ENCODE measurements around the gene MUC16.
"Not testable (repeated sequence)": the region's sequence is repeated elsewhere in the genome, so short reads cannot be mapped to it uniquely, and the experiment has no call there.

MUC16 gene

GRCh38 chr19:9009935-9010651, at the start of gene MUC16:
Gene MUC16 (minus strand): TSS chr19:9010409.
- DNase-seq (ENCODE audit: low read depth): no peak
- H3K4me3 ChIP-seq (ENCODE audit: low read length): no peak within 1 kb of the TSS
- no peak for TF ChIP-seq CTCF (conservative IDR thresholded peaks at IDR 0.05; ENCODE audit: low read depth, low read length)

GRCh38 chr19:9058905-9059667, 48.9 kb upstream of the MUC16 start:
- no peak for TF ChIP-seq CTCF (conservative IDR thresholded peaks at IDR 0.05; ENCODE audit: low read depth, low read length)
- DNase-seq (ENCODE audit: low read depth): no peak
- no peak overlapping the region for H3K4me3 ChIP-seq (ENCODE audit: low read length)

- TF ChIP-seq CTCF (conservative IDR thresholded peaks at IDR 0.05; ENCODE audit: low read depth, low read length): no peak
- no peak for DNase-seq (ENCODE audit: low read depth)
- H3K4me3 ChIP-seq (ENCODE audit: low read length): no peak overlapping the region
Measured at GRCh38 chr19:9057505-9058258, 47.5 kb upstream of the MUC16 start.

GRCh38 chr19:9056131-9056530, 45.9 kb upstream of the MUC16 start:
- H3K4me3 ChIP-seq (ENCODE audit: low read length); DNase-seq (ENCODE audit: low read depth): not testable (repeated sequence)

- no peak for DNase-seq (ENCODE audit: low read depth)
- H3K4me3 ChIP-seq (ENCODE audit: low read length): no peak overlapping the region
- TF ChIP-seq CTCF (conservative IDR thresholded peaks at IDR 0.05; ENCODE audit: low read depth, low read length): no peak
Measured at GRCh38 chr19:9054765-9055164, 44.6 kb upstream of the MUC16 start.

- TF ChIP-seq CTCF (conservative IDR thresholded peaks at IDR 0.05; ENCODE audit: low read depth, low read length): no peak
- DNase-seq (ENCODE audit: low read depth): no peak
- H3K4me3 ChIP-seq (ENCODE audit: low read length): no peak overlapping the region
Measured at GRCh38 chr19:9054207-9054606, 44.0 kb upstream of the MUC16 start.

GRCh38 chr19:9053674-9054073, 43.5 kb upstream of the MUC16 start:
- not testable (repeated sequence) for DNase-seq (ENCODE audit: low read depth); H3K4me3 ChIP-seq (ENCODE audit: low read length)

All from retinal pigment epithelial cell (primary cell).